Epithelial cell of umbilical artery (primary cell): ENCODE measurements around the gene U2AF2. TPM values are rescaled to one million over a fixed set of nuclear protein-coding genes. Genes with fewer than 3 reads are reported as not detected.

Source experiments
- total RNA-seq: library from RNA; depleted of rRNA; stranded (reverse); fragments of >200 nt; gene quantifications from 2 replicates; pipeline ENCODE4 v1.2.3, GENCODE V29; 2014

U2AF2 gene
- total RNA-seq, result 87.7 and 143 TPM in 2 replicates

DNA sequence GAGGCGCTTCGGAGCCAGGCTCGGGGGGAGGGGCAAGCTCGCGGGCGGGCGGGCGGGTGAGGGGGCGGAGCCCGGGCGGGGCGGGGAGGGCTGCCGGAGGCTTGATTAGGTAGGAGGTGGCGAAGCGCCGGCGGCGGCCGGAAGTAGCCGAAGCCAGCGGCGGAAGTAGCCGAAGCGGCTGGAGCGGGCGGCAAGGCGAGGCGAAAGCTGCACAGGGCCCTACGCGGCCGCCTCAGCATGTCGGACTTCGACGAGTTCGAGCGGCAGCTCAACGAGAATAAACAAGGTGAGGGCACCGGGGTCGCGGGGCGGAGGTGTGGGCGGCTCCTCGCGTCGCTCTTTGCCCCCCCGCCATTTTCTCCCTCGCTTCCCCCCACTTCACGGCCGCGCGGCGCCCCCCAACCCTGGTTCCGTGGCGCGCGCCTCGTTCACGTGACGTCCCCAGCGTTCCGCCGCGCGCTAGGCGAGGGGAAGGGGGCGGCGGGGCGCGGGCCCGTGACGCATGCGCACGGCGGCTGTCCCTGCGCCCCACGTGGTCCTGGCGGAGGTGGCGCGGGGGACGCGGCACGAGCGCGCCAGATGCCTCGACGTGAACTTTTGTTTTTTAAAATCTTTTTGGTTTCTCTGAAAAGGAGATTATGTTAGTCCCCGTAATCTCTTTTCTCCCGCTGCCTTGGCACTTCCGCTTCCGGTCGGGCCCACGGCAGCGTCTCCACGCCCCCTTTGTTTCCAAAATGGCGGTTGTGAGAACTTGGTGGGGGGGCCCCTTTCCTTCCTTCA is at the start of gene U2AF2:
TSS of gene U2AF2 (plus strand) at position 168 of the 780 bp plus-strand sequence. CDS start at position 238, 70 bp downstream.

DNA sequence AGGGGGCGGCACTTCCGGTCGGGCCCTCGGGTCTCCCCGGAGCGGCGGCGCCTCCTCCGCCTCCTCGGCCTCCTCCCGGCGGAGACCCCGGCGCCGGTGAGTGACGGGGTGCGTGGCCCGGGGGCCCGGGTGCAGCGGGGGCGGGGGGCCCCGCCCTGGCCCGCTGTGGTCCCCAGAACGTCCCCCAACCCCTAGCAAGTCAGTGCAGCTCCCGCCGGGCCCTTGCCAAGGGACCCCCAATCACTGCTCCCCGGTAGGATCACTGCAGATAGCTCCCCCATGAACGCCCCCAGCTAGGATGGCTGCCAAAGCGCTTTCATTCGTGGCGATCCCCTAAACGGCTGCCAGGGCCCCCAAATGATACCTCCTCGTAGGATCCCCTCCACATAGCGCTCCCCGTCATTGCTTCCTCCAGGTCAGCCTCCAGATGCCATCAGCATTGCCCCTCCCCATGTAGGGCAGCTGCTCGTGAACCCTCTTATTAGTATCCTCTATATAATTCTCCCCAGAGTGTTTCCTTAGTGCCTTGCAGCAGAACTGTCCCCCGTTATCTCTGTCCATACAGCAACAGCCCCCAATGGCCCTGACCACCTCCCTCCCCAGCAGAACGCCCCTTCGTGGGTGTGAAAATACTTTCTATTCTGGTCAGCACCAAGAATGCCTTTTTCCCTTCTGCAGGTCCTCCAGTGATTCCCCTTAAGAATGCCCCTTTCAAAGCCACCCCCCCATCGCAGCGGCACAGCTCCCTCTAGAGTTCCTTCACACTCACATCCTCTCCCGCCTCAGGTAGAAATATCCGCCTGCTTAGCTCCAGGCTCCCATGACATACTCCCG is 49.0 kb upstream of the U2AF2 start, which contains the start of gene ZNF865:
TSS of gene ZNF865 (plus strand) at position 11 of the 834 bp plus-strand sequence. CDS start 7,972 bp downstream, outside the sequence.

GRCh38 chr19:55624109-55625003 is 30.5 kb upstream of the U2AF2 start, which contains the start of gene ZNF784:
Gene ZNF784, minus strand, starts transcription at chr19:55624566. Its CDS starts 5 bp downstream, at chr19:55624561.

DNA sequence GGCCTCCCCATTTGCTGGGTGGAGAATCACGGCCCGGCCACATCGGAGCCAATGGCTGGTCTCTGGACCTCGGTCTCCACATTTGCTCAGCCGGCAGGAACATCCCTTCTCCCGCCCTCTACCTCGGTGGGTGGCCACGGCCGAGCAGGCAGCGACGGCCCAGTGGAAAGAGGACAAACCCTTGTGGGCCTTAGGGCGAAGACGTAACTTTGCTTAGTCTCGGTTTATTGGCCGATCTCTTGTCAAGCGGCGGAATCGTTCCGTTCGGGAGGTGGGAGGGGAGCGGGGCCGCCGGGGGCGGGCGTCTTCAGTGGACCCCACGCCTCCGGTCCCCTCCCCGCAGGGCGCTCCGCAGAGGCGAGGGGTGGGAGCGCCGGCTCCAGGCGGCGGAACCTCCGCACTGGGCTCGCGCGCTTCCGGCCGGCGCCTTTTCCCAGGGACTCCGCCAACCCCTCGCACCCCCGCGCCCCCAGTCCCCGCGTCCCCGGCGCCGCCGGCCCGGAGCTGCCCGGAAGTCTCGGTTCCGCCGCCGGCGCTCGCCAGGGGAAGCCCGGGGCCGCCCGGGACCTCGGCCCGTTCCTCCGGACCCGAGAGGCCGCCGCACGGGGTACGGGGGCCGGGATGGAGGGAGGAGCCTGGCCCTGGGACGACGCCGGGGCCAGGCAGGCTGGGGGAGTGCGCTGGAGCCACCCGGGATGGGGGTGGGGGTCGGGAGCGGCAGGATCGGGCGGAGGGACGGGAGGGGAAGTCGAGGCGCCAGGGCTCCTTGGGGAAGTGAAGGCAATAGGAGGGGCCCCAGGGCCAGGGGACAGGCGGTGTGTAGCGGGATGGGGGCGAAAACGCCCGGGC is 14.0 kb upstream of the U2AF2 start, which contains the start of gene ZNF580:
TSS of gene ZNF580 (plus strand) at position 426 of the 849 bp plus-strand sequence. CDS start 1,507 bp downstream, outside the sequence.

DNA sequence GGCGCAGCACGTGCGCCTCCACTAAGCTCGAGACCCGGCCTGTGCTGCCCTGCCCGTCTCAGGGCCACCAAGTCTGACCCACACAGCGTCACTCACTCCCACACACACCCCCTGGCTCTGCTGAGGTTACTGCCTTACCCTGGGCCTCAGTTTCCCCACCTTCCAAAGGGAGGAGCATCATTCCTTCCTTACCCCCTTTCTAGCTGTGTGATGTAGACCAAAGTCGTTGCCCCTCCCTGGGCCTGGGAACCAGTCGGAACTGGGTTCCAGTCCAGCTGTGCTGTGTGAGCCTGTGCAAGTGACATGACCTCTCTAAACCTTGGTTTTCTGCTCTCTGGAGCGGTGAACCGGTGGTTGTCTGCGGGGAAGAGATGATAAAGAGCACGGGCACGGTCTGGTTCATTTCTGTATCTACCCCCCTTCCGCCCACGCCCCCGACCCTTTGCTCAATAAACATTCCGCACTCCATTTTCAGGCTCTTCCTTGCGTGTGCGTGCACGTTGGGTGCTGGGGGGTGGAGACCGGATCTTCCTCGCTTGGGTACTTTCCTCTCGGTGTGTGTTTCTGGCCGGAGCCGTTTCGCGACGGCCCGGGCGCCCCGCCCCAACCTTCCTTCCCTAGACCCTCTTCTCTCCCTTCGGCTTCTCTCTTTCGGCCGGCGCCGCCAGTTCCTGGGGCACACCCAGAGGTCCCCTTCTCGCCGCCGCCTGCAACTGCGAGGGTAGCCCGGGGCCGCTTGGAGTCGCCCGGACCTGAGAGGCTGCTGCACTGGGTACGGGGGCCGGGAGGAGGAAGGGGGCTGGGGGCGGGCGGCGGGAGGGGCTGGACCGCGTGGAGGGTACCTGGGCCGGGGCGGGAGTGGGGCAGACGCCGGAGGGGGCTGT is 11.6 kb upstream of the U2AF2 start, which contains the start of gene ZNF581:
TSS of gene ZNF581 (plus strand) at position 647 of the 884 bp plus-strand sequence. CDS start 923 bp downstream, outside the sequence.

DNA sequence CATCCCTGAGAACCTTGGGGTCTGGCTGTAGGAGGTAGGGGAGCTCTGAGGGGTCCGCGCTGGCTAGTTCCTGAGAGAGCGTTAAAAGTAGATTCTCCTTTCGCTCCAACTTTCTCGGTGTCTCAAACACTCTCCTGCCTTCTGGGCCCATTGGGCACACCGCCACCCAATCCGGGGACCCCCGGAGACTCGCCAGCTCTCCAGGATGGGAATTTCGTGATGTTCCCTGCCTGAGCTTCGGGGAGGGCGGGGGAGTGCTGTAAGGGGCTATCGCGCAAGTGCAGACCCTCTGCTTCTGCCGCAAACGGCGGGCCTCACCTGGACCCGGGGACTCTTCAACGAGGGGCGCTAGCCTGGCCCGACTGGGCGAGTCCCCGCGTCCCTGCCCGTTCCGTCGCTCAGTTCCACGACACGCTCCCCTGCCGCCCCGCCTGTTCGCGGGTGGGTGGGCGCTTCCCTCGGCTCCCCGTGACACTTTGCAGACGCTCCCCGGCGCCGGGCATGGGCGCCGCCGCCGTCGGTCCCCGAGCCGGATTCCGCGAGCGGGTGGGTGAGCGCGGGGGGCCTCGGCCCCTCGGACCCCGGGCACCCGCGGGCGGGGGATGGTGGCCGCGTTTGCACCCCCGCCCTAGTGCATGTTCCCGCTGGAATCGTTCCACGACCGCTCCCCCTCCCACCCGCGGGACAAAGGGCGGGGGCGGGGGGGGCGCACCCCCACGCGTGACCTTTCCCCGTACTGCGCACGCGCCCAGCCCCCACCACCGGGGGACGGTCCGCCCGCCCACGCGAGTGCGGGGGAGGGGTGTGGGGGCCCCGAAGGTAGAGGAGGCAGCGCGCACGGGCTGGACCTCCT is 6.9 kb upstream of the U2AF2 start, which contains the start of gene CCDC106:
TSS of gene CCDC106 (plus strand) at position 481 of the 853 bp plus-strand sequence. CDS start 835 bp downstream, outside the sequence.

DNA sequence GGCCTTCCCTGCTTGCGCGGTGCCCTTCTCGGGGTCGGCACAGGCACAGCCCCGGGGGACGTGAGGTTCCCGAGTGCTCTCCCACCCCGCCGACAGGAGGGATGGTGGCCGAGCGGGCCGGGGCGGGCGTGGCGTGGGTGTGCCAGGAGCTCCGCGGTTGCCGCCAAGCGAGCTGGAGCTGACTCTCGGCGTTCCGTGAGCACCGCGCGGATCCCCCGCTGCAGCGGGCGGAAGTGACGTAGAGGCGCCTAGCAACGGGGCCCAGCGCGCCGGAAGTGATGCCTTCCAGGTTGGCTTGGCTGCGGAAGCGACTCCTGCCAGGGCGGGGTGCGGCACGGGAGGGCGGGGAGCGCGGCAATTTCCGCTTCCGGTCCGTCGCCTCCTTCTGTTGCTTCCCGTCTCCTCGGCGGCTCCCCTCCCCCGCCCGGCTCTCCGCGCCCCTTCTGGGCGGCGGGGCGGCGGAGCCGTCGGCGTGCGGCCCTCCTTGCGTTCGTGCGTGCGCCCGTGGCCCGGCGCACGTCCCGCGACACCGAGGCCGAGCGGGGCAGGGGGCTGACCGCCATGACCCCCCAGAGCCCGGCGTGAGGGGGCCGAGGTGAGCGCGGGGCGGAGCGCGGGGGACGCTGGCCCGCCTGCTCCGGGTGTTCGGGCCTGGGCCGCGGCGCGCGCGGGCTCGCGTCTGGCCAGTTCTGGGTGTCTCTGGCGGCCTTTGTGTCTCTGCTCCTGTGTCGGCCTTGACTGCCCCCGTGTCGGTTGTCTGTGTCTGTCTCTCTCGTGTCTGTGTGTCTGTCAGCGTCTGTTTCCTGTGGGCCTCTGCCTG is 20.2 kb downstream of the U2AF2 start, which contains the start of gene EPN1:
TSS of gene EPN1 (plus strand) at position 386 of the 820 bp plus-strand sequence. CDS start 3,402 bp downstream, outside the sequence.

Other genes starting within 250 kb of the U2AF2 start
- 168 and 599 TPM in 2 replicates for gene UBE2S, start 247.2 kb upstream of the U2AF2 start, total RNA-seq
- not detected in 2 replicates for gene SHISA7, start 211.7 kb upstream of the U2AF2 start, total RNA-seq
- gene ISOC2, start 193.4 kb upstream of the U2AF2 start, total RNA-seq, result 50.6 and 74.1 TPM in 2 replicates
- gene C19orf85, start 190.3 kb upstream of the U2AF2 start, total RNA-seq, result not detected in 2 replicates
- 0.30 and 2.6 TPM in 2 replicates for gene ZNF628, start 178.4 kb upstream of the U2AF2 start, total RNA-seq
- gene NAT14, start 169.8 kb upstream of the U2AF2 start, total RNA-seq, result 11.7 and 18.2 TPM in 2 replicates
- gene SSC5D, start 166.6 kb upstream of the U2AF2 start, total RNA-seq, result 0.32 and 2.3 TPM in 2 replicates
- gene SBK2, start 117.9 kb upstream of the U2AF2 start, total RNA-seq, result not detected in 2 replicates
- gene SBK3, start 109.5 kb upstream of the U2AF2 start, total RNA-seq, result 0.32 TPM in 1 of 2 replicates, not detected in the other
- gene ZNF579, start 74.2 kb upstream of the U2AF2 start, total RNA-seq, result 3.2 TPM in 2 replicates
- 1.8 and 2.6 TPM in 2 replicates for gene FIZ1, start 55.5 kb upstream of the U2AF2 start, total RNA-seq
- gene ZNF524, start 54.7 kb upstream of the U2AF2 start, total RNA-seq, result 7.8 and 10.3 TPM in 2 replicates
- gene ZNF865, start 49.4 kb upstream of the U2AF2 start, total RNA-seq, result 0.61 and 0.65 TPM in 2 replicates
- 3.6 and 3.8 TPM in 2 replicates for gene ZNF784, start 30.5 kb upstream of the U2AF2 start, total RNA-seq
- gene ZNF580, start 14.0 kb upstream of the U2AF2 start, total RNA-seq, result 1.9 and 2.7 TPM in 2 replicates
- gene ZNF581, start 11.4 kb upstream of the U2AF2 start, total RNA-seq, result 16.1 and 21.4 TPM in 2 replicates
- 7.6 and 7.8 TPM in 2 replicates for gene CCDC106, start 6.8 kb upstream of the U2AF2 start, total RNA-seq
- gene EPN1, start 20.2 kb downstream of the U2AF2 start, total RNA-seq, result 19.2 and 50.8 TPM in 2 replicates
- gene NLRP9, start 83.4 kb downstream of the U2AF2 start, total RNA-seq, result not detected in 2 replicates
- gene RFPL4A, start 104.1 kb downstream of the U2AF2 start, total RNA-seq, result under 0.01 TPM in 1 of 2 replicates, not detected in the other
- gene RFPL4AL1, start 114.1 kb downstream of the U2AF2 start, total RNA-seq, result not detected in 2 replicates
- gene NLRP11, start 177.0 kb downstream of the U2AF2 start, total RNA-seq, result not detected in 2 replicates
- not detected in 2 replicates for gene NLRP4, start 181.5 kb downstream of the U2AF2 start, total RNA-seq